Activated CD4-positive, alpha-beta T cell treated with anti-CD3 and anti-CD28 coated beads for 36 hours (primary cell): ENCODE results near the gene KIAA0232. TPM values are rescaled to one million over a fixed set of nuclear protein-coding genes. Genes with fewer than 3 reads are reported as not detected.
"Not testable (repeated sequence)": the region's sequence is repeated elsewhere in the genome, so short reads cannot be mapped to it uniquely, and the experiment has no call there.

Experiments used
- ATAC-seq: fragments of 200-7000 bp; cut with Tn5 transposase; one replicate; pipeline ENCODE4 v1.10.0; 2021; ENCODE audit warnings: mild to moderate bottlenecking, moderate library complexity
- CTCF ChIA-PET: fragments of 350-600 bp; sonication (Branson Sonifier 250); formaldehyde crosslinking; loops from one replicate; lab custom pipeline; 2021; ENCODE audit warnings: antibody characterized with exemption; lab: Charles Lee
- POLR2A ChIA-PET: fragments of 350-600 bp; sonication (Branson Sonifier 250); formaldehyde crosslinking; loops from one replicate; lab custom pipeline; 2021; ENCODE audit warnings: antibody characterized with exemption, inconsistent platforms; lab: Charles Lee
- DNase-seq: peaks from one replicate; pipeline ENCODE4 v3.0.0-alpha.2; 2020
- H3K27ac Mint-ChIP-seq: one replicate; pipeline ENCODE4 v1.8.0; 2021; ENCODE audit warnings: mixed read lengths
- H3K27me3 Mint-ChIP-seq: one replicate; pipeline ENCODE4 v1.8.0; 2021; ENCODE audit warnings: mixed read lengths
- H3K36me3 Mint-ChIP-seq: one replicate; pipeline ENCODE4 v1.8.0; 2021; ENCODE audit warnings: low read depth, mixed read lengths
- H3K4me1 Mint-ChIP-seq: one replicate; pipeline ENCODE4 v1.8.0; 2021; ENCODE audit warnings: mixed read lengths
- H3K4me3 Mint-ChIP-seq: one replicate; pipeline ENCODE4 v1.8.0; 2021; ENCODE audit warnings: mild to moderate bottlenecking, moderate library complexity, mixed read lengths
- H3K9me3 Mint-ChIP-seq: one replicate; pipeline ENCODE4 v1.8.0; 2021; ENCODE audit warnings: low read depth, mixed read lengths
- intact Hi-C, 2 experiments: fragments of 100-400 bp; cut with DNase I in 1 of 2; cut with micrococcal nuclease in 1 of 2; formaldehyde crosslinking; loops; one replicate each; pipeline versions ENCODE4 v1.14.2 to v1.15.1; 2022 to 2024; cut with DNase I, micrococcal nuclease
- total RNA-seq, 2 experiments: library from RNA; stranded (reverse); gene quantifications; one replicate each; pipeline ENCODE4 v1.2.3, GENCODE V29; 2021

The KIAA0232 gene
- total RNA-seq, 2 experiments from 2014 or later = 9.4 to 13.1 TPM

GRCh38 chr4:6837106-6837505 lies 54.6 kb downstream of the KIAA0232 start:
- H3K4me3 Mint-ChIP-seq, H3K27me3 Mint-ChIP-seq, H3K27ac Mint-ChIP-seq, intact Hi-C loops, CTCF ChIA-PET, DNase-seq, H3K9me3 Mint-ChIP-seq, ATAC-seq, POLR2A ChIA-PET, H3K4me1 Mint-ChIP-seq: not testable (repeated sequence)
- peaks cover 22% of the 10 kb centered on the region for H3K36me3 Mint-ChIP-seq

GRCh38 chr4:6839579-6839978 lies 57.1 kb downstream of the KIAA0232 start:
- no peak for DNase-seq
- ChIA-PET CTCF (interaction anchor here (0.9 to 1.0 kb wide), 2 partner anchors 9 to 24 kb away, joined by 3 read pairs; no protein-coding TSS in a partner anchor), POLR2A (no interaction called here)
- Mint-ChIP-seq H3K4me1 (no peaks in the 10 kb centered on the region), H3K36me3 (peaks cover 28% of the 10 kb centered on the region), H3K9me3 (peaks cover 3% of the 10 kb centered on the region), H3K27me3 (no peaks in the 10 kb centered on the region), H3K27ac (no peak overlapping the region), H3K4me3 (no peak overlapping the region)
- ATAC-seq = no peak
- intact Hi-C loops = no loop called here

- no peak overlapping the region for H3K27ac Mint-ChIP-seq
- intact Hi-C loops = no loop called here
- ATAC-seq (no peak), DNase-seq (no peak)
- CTCF ChIA-PET = interaction anchor here (1.4 kb wide), 1 partner anchor 33 kb away, joined by 3 read pairs; no protein-coding TSS in a partner anchor
- H3K4me3 Mint-ChIP-seq = no peak overlapping the region
- peaks cover 27% of the 10 kb centered on the region for H3K36me3 Mint-ChIP-seq
- H3K9me3 Mint-ChIP-seq = peaks cover 3% of the 10 kb centered on the region
- POLR2A ChIA-PET = no interaction called here
- H3K27me3 Mint-ChIP-seq = no peaks in the 10 kb centered on the region
- no peaks in the 10 kb centered on the region for H3K4me1 Mint-ChIP-seq
Observed at GRCh38 chr4:6840062-6840976, 57.8 kb downstream of the KIAA0232 start.

- POLR2A ChIA-PET = no interaction called here
- Mint-ChIP-seq H3K27me3 (no peaks in the 10 kb centered on the region), H3K27ac (no peak overlapping the region), H3K4me3 (no peak overlapping the region), H3K4me1 (peaks cover 3% of the 10 kb centered on the region), H3K9me3 (no peaks in the 10 kb centered on the region), H3K36me3 (peaks cover 35% of the 10 kb centered on the region)
- DNase-seq (no peak), ATAC-seq (no peak)
- intact Hi-C loops = no loop called here
- CTCF ChIA-PET = interaction anchor here (0.6 to 2.6 kb wide), 4 partner anchors 10 to 149 kb away, joined by 3 to 12 read pairs (median 4); no protein-coding TSS in a partner anchor
Observed at GRCh38 chr4:6845027-6845426, 62.5 kb downstream of the KIAA0232 start.

- H3K27me3 Mint-ChIP-seq = no peaks in the 10 kb centered on the region
- ChIA-PET CTCF (interaction anchor here (0.6 to 2.6 kb wide), 5 partner anchors 28 to 148 kb away, joined by 3 to 12 read pairs (median 4); no protein-coding TSS in a partner anchor), POLR2A (no interaction called here)
- DNase-seq = no peak
- H3K9me3 Mint-ChIP-seq = no peaks in the 10 kb centered on the region
- H3K27ac Mint-ChIP-seq = no peak overlapping the region
- peaks cover 3% of the 10 kb centered on the region for H3K4me1 Mint-ChIP-seq
- no peak for ATAC-seq
- H3K36me3 Mint-ChIP-seq = peaks cover 40% of the 10 kb centered on the region
- intact Hi-C loops = no loop called here
- no peak overlapping the region for H3K4me3 Mint-ChIP-seq
Observed at GRCh38 chr4:6845574-6845973, 63.0 kb downstream of the KIAA0232 start.

GRCh38 chr4:6847178-6847577 lies 64.7 kb downstream of the KIAA0232 start:
- Mint-ChIP-seq H3K9me3 (no peaks in the 10 kb centered on the region), H3K27me3 (no peaks in the 10 kb centered on the region), H3K4me1 (peaks cover 3% of the 10 kb centered on the region), H3K27ac (no peak overlapping the region), H3K36me3 (peaks cover 54% of the 10 kb centered on the region), H3K4me3 (no peak overlapping the region)
- intact Hi-C loops = no loop called here
- POLR2A ChIA-PET = no interaction called here
- DNase-seq = no peak
- no peak for ATAC-seq
- CTCF ChIA-PET = interaction anchor here (0.6 to 0.7 kb wide), 3 partner anchors 127 to 391 kb away, joined by 3 to 5 read pairs (median 3); no protein-coding TSS in a partner anchor

GRCh38 chr4:6848717-6849305 lies 66.3 kb downstream of the KIAA0232 start:
- H3K36me3 Mint-ChIP-seq = peaks cover 61% of the 10 kb centered on the region
- H3K27ac Mint-ChIP-seq = no peak overlapping the region
- no peaks in the 10 kb centered on the region for H3K9me3 Mint-ChIP-seq

GRCh38 chr4:6849691-6850090 lies 67.2 kb downstream of the KIAA0232 start:
- ATAC-seq (no peak), DNase-seq (no peak)
- H3K27ac Mint-ChIP-seq = no peak overlapping the region
- H3K4me3 Mint-ChIP-seq = no peak overlapping the region
- intact Hi-C loops = no loop called here
- ChIA-PET CTCF (no interaction called here), POLR2A (no interaction called here)
- H3K4me1 Mint-ChIP-seq = peaks cover 12% of the 10 kb centered on the region
- H3K27me3 Mint-ChIP-seq = no peaks in the 10 kb centered on the region
- H3K9me3 Mint-ChIP-seq = no peaks in the 10 kb centered on the region
- H3K36me3 Mint-ChIP-seq = peaks cover 53% of the 10 kb centered on the region

More at GRCh38 chr4:6848717-6849305, 66.3 kb downstream of the KIAA0232 start:
- ChIA-PET CTCF (interaction anchor here (0.7 kb wide), 1 partner anchor 22 kb away, joined by 4 read pairs; no protein-coding TSS in a partner anchor), POLR2A (no interaction called here)
- DNase-seq (no peak), ATAC-seq (no peak)
- Mint-ChIP-seq H3K4me1 (peaks cover 7% of the 10 kb centered on the region), H3K4me3 (no peak overlapping the region), H3K27me3 (no peaks in the 10 kb centered on the region)
- intact Hi-C loops = no loop called here

GRCh38 chr4:6851431-6851830 lies 68.9 kb downstream of the KIAA0232 start:
- intact Hi-C loops = no loop called here
- H3K36me3 Mint-ChIP-seq = peaks cover 46% of the 10 kb centered on the region
- no peaks in the 10 kb centered on the region for H3K27me3 Mint-ChIP-seq
- no peaks in the 10 kb centered on the region for H3K9me3 Mint-ChIP-seq
- DNase-seq (no peak), ATAC-seq (no peak)
- H3K4me1 Mint-ChIP-seq = peaks cover 22% of the 10 kb centered on the region
- ChIA-PET POLR2A (no interaction called here), CTCF (interaction anchor here (0.6 to 3.8 kb wide), 5 partner anchors 22 to 176 kb away, joined by 3 to 14 read pairs (median 3); no protein-coding TSS in a partner anchor)
- H3K4me3 Mint-ChIP-seq = no peak overlapping the region
- H3K27ac Mint-ChIP-seq = no peak overlapping the region

GRCh38 chr4:6851962-6852361 lies 69.4 kb downstream of the KIAA0232 start:
- no peaks in the 10 kb centered on the region for H3K9me3 Mint-ChIP-seq
- no peak overlapping the region for H3K4me3 Mint-ChIP-seq
- ChIA-PET CTCF (interaction anchor here (0.6 to 3.8 kb wide), 3 partner anchors 22 to 177 kb away, joined by 3 to 14 read pairs (median 3); no protein-coding TSS in a partner anchor), POLR2A (interaction anchor here (0.7 kb wide), 1 partner anchor 58 kb away, joined by 3 read pairs; no protein-coding TSS in a partner anchor)
- H3K4me1 Mint-ChIP-seq = peaks cover 26% of the 10 kb centered on the region
- H3K27ac Mint-ChIP-seq = no peak overlapping the region
- peaks cover 48% of the 10 kb centered on the region for H3K36me3 Mint-ChIP-seq
- intact Hi-C loops = no loop called here
- ATAC-seq (no peak), DNase-seq (no peak)
- no peaks in the 10 kb centered on the region for H3K27me3 Mint-ChIP-seq

GRCh38 chr4:6852582-6852981 lies 70.1 kb downstream of the KIAA0232 start:
- intact Hi-C loops = no loop called here
- Mint-ChIP-seq H3K4me1 (peaks cover 27% of the 10 kb centered on the region), H3K4me3 (no peak overlapping the region), H3K9me3 (no peaks in the 10 kb centered on the region), H3K36me3 (peaks cover 54% of the 10 kb centered on the region), H3K27ac (no peak overlapping the region), H3K27me3 (no peaks in the 10 kb centered on the region)
- DNase-seq (no peak), ATAC-seq (no peak)
- ChIA-PET POLR2A (no interaction called here), CTCF (interaction anchor here (3.8 kb wide), 1 partner anchor 21 kb away, joined by 14 read pairs; no protein-coding TSS in a partner anchor)
